ENCODE data around the gene FBXW11.
"Not testable (repeated sequence)": the region's sequence is repeated elsewhere in the genome, so short reads cannot be mapped to it uniquely, and the experiment has no call there.

The FBXW11 gene

DNA sequence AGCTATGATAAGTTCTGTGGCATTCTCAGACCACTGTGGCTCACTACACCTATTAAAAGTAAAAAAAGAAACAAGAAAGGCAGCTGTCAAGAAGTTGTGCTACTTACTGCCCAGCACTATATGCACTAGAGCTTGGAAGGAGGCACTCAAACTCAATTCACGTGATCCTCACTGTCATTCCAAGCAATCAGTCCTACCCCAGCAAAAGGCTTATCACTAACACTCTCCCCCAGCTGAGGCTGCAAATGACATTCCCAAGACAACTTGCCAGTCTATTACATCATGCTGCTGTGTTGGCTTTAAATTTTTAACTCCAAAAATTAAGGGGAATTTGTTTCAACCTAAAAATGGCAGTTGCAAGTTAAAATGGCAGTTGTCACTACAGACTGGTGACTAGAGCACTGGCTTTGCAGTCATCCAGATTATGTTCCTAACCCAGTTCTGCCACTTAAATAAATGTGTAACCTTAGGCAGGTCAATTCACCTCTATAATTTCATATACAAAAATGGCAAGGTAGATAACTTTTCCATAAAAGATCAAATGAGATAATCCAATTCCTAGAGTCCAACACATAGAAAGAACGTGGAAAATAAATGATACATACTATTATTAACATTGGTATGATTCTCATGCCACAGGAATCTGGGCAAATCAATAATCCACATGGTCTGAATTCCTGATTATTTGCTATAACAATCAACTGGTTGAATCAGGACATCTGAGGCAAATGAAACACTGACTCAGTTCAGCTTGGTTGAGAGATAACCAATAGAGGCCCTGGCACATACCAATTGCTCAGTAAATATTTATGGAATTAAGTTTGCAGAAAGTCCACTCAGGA is 52.4 kb downstream of the FBXW11 start:
- no peak for DNase-seq (ENCODE audit: low spot score)

DNA sequence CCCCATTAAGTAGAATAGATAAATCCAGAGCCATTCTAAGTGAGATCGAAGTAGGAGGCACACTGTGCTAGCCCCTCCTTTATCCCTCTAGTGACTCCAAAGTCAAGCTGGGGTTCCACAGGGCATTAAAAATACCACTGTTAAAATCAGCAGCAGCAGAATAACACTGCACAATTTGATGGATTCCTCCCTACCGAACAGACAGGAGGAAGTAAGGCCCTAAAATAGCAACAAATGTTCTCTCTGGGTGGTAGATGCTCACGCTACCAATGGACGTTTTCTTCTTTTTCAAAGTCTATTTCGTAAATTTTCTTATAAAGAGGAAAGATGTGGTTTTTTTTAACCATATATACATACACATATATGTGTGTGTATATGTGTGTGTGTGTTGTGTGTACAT is 54.4 kb downstream of the FBXW11 start:
- no peak for DNase-seq (ENCODE audit: low spot score)

DNA sequence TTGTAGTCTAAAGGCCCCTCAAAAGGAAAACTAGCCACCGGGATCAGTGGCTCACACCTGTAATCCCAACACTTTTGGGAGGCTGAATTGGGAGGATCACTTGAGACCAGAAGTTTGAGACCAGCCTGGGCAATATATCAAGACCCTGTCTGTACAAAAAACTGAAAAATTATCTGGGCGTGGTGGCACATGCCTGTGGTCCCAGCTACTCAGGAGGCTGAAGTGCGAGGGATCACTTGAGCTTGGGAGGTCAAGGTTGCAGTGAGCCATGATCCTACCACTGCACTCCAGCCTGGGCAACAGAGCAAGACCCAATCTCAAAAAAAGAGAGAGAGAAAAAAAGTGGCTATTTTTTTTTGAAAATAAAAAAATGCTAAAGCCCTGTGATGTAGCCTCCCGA is 55.2 kb downstream of the FBXW11 start:
- no peak for DNase-seq (ENCODE audit: low spot score)

DNA sequence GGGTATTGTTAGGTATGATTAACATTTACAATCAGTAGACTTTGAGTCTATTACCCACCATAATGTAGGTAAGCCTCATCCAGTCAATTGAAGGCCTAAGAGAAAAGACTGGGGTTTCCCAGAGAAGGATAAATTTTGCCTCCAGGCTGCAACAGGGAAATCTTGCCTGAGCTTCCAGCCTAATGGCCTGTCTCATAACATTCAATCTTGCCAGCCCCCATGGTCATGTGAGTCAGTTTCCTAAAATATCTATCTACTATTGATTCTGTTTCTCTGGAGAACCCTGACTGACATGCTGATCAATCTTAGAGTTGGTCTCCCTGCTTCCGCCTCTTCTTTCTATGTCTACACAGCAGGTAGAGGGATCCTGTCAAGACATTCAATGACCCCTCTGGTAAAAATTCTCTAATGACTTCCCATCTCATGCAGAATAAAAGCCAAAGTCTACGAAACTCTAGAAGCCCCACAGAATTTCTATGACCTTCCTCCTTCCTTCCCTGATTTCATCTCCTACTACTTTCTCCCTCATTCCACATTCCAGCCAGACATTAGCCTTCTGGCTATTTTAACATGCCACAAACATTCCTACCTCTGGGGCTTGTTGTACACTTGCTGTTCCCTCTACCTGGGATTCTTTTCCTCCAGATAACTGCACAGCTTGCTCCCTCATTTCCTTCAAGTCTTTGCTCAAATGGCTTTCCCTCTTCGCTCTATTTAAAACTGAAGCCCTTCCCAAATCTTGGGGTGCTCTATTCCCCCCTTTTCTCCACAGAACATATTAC is 60.2 kb downstream of the FBXW11 start:
- no peak for DNase-seq (ENCODE audit: low spot score)

DNA sequence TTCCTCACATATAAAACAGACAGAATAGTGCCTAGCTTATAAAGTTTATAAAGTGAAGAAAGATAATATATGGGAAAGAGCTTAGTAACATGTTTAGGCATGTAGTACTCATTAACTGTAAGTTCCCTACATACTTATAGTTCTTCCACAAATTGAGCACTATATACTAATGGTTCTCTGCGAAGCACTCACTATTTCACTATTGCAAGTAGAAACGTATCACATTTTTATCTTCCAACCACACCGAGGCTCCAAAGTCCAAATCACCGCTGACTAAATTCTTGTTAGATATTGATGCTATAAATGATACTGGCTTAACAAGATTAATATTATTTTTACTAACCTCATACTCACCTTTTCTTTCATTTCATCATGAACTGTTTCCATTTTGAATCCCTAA is 61.0 kb downstream of the FBXW11 start:
- no peak for DNase-seq (ENCODE audit: low spot score)

DNA sequence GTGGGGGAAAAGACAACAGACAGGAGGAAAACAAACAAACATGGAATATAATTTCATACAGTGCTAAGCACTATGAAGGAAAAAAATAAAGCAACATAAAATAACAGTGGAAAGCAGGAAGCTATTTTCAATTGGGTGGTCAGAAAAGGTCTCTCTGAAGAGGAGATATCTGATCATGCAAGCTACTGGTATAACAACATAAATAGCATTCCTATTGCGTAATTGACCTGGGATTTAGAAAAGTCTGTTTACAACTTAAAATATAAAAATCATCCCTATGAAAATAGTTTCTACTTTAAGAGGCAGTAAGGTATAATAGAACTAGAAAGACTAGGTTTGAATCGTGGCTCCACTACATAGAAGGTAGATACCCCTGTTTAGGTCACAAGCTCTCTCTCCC is 61.4 kb downstream of the FBXW11 start:
- no peak for DNase-seq (ENCODE audit: low spot score)

DNA sequence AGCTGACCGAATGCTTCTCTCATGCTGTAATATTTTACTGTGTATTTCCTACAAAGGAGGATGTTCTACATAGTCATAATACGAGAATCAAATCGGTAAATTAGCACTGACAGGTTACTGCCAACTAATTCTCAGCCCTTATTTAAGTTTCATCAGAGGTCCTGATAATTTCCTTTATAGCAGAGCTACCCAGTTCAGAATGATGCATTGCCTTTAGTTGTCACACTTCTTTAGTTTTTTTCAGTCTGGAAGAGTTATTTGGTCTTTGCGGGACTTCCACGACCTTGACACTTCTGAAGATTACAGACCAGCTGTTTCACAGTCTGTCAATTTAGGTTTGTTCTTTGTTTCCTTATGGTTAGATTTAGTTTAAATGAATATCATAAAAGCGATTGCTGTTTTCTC is 64.3 kb downstream of the FBXW11 start:
- not testable (repeated sequence) for DNase-seq (ENCODE audit: low spot score)

DNA sequence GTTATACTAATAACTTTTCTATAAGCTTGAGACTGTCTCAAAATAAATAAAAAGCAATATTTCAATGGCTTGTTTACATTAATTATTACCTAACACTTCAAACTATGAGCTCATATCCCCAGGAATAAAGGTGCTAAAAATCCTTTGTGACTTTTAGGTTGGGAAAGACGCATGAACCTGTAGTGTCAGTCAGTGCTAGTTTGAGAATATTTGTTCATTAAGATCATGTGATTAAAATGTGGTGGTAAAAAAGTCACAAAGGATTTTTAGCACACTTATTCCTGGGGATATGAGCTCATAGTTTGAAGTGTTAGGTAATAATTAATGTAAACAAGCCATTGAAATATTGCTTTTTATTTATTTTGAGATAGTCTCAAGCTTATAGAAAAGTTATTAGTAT is 64.8 kb downstream of the FBXW11 start:
- not testable (repeated sequence) for DNase-seq (ENCODE audit: low spot score)

DNA sequence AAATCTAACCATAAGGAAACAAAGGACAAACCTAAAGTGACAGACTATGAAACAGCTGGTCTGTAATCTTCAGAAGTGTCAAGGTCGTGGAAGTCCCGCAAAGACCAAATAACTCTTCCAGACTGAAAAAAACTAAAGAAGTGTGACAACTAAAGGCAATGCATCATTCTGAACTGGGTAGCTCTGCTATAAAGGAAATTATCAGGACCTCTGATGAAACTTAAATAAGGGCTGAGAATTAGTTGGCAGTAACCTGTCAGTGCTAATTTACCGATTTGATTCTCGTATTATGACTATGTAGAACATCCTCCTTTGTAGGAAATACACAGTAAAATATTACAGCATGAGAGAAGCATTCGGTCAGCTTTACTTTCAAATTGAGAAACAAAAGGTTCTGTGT is 65.2 kb downstream of the FBXW11 start:
- DNase-seq (ENCODE audit: low spot score): not testable (repeated sequence)

DNA sequence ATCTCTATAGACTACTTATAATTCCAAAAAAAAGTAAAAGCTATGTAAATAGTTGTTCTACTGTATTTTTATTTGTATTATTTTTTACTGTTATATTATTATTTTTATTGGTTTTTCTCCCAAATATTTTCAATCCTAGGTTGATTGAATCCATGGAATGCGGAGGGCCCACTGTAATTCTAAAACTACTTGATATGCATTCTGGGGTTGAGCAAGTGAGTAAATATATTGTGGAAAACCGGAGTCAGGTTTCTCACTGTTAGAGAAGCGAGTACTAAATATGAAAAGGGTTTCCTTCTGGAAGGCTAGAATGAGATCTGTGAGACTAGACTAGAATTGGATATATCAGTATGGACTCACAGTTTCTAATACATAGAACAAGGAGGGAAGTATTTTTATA is 66.5 kb downstream of the FBXW11 start:
- no peak for DNase-seq (ENCODE audit: low spot score)

DNA sequence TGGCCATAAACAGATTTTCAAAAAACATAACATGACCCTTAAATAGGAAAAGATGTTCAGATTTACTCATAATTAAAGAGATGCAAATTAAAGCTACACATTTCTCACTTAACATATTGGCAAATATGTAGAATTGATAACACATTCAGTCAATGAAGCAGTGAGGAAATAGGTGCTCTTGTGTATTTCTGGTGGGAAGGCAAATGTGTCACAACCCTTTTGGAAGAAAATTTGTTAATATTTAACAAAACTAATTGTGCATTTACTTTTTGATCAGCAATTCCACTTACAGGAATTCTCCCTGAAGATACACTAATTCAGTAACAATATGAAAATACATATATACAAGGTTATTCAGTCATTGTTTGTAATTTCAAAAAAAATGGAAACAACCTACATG is 68.1 kb downstream of the FBXW11 start:
- DNase-seq (ENCODE audit: low spot score): no peak

DNA sequence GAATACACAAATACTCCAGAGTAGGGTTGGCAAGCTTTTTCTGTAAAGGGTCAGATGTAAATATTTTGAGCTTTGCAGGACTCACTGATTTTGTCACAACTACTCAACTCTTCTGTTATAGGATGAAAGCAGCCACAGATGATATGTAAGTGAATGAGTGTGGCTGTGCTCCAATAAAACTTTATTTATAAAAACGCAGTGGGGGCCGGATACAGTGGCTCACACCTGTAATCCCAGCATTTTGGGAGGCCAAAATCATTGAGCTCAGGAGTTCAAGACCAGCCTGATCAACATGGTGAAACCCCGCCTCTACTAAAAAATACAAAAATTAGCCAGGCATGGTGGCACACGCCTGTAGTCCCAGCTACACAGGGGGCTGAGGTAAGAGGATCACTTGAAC is 69.1 kb downstream of the FBXW11 start:
- DNase-seq (ENCODE audit: low spot score): no peak

DNA sequence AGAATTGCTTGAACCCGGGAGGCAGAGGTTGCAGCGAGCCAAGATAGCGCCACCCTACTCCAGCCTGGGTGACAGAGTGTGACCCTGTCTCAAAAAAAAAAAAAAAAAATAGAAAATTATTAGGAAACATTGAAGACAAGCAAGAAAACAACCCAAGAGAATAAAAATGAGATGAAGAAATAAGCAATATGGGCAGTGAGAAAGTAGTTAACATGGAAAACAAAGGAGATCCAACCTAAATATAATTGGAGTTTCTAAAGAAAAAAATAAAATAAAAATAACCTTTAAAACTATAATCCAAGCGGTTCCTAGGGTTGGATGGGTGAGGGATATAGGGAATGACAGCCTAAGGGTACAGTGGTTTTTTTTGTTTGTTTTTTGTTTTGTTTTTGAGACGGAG is 71.9 kb downstream of the FBXW11 start:
- DNase-seq (ENCODE audit: low spot score): no peak

DNA sequence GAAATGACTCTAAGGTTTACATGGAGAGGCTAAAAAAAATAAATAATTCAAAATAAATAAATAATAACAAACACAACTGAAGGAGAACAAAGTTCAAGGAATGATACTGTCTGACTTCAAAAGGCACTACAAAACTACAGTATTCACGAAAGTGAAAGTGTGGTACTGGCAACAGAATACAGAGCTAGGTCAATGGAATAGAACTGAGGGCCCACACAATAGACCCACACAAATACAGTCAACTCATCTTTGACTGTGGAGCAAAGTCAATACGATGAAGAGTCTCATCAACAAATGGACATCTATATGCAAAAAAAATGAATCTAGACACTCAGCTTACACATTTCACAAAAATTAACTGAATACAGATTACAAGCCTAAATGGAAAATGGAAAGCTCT is 75.3 kb downstream of the FBXW11 start:
- DNase-seq (ENCODE audit: low spot score): no peak

DNA sequence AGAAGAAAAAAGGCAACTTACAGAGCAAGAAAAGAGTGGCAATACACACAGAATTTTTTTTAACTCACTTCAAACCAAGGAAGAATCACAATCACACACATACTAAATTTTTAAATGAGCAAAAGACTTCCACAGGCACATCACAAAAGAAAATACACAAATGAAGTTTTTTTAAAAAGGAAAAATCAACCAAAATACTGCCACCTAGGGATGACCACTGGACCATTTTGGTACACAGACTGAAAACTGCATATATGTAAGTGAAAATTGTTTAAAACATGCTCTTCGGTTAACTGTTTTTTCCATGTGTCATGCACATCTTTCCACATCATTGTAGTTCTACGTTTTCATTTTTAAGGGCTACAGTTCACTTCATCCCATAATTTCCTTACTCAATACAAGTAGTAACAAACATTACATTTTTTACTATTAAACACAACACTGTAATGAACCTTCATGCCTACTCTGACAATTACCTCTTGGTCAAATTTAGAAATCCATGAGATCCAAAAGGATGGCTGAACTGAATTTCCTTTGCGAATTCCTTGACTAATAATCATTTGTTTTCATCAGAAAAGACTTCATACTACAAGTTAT is 79.0 kb downstream of the FBXW11 start:
- no peak for DNase-seq (ENCODE audit: low spot score)

DNA sequence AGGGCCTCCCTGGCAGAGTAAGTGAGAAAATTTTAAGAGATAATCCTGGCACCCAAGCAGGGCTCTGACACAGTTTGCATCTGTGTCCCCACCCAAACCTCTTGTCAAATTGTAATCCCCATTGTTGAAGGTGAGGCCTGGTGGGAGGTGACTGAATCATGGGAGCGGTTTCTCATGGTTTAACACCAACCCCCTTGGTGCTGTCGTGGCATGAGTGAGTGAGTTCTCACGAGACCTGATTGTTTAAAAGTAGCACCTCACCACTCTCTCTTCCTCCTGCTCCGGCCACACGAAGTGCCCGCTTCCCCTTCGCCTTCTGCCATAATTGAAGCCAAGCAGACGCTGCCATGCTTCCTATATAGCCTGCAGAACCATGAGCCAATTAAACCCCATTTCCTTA is 80.1 kb downstream of the FBXW11 start:
- no peak for DNase-seq (ENCODE audit: low spot score)

DNA sequence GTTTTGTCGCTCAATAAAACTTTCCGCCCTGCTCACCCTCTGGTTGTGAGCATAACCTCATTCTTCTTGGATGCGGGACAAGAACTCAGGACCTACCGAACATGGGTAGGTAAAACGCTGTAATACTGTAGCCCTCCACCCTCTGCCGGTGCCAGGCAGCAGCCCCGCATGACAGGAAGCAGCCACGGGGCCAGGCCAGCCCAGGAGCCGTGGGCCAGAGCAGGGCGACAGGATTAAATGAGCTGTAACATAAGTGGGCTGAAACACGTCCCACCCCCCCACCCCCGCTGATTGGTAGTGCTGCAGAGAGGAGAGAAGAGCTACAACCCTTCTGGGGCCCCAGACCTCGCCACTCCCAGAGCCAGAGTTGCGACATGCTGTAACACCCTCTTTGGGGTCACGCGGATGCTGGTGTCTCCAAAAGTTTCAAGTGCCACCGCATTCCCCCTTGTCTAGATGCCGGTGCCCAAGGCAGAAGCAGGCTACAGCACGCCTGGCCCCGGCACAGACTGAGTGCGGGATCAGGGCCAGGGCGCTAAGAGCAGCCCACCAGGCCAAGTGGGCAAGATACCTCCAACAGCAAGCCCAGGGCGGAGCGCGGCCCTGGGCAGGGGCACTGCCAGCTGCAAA is 81.8 kb downstream of the FBXW11 start:
- no peak for DNase-seq (ENCODE audit: low spot score)

DNA sequence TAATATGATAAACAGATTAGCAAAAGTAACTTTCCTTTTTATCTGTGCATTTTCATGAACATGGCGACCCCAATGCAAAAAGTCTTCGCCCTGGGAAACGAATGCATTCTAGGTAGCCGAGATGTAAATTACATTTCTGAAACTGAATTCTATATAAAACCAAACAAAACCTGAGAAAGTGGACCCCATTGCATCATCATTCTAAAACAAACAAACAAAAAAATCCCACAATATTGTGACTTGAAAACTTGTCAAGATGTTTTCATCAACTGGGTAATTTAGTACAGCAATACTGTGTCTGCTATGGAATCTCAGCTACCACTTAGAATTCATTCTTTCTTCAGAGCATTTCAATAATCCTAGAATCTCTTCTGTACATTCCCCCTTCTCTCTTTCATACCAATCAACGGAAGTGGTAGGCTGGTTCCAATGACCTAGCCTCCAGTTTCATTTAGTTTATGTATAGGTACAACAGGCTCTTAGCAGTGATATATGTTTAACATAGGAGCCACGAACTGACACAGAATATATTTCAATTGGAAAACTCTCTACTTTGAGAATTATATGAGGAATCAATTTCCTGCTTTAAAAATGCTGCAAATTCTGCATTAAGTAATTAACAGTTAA is 85.6 kb downstream of the FBXW11 start:
- no peak for DNase-seq (ENCODE audit: low spot score)

DNA sequence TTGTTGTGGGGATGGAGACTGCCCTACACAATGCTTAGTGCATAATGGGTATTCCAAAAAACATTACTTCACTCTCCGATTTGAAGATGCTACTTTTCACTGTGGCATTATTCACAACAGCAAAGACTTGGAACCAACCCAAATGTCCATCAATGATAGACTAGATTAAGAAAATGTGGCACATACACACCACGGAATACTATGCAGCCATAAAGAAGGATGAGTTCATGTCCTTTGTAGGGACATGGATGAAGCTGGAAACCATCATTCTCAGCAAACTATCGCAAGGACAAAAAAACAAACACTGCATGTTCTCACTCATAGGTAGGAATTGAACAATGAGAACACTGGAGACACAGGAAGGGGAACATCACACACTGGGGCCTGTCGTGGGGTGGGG is 90.7 kb downstream of the FBXW11 start:
- not testable (repeated sequence) for DNase-seq (ENCODE audit: low spot score)

DNA sequence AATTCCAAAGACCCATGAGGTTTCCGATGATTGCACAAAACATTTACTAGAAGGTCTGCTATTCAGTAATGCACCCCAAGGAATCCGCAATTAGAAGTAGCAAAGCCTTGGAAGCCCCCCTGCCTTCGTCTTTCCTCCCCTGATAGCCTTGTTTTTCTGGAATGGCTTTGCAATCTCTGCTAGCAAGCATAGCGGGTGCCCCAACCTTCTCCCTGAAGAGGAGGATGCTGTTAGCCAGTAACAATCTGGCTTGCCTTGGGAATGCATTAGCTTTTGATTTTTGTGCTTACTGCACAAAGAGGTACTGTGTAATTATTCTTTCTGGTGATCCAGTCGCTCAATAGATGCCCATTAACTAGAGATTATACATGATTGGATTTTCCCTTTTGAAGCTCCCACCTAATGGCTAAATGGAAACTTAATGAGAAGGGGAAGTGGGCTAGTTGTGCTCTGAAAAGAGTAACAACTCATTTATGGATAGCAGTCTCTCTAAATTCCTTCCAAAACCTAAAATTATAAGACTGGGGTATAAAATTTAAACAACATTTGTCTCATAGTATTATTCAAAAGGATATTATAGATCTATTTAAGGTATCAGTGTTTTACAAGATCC is 91.6 kb downstream of the FBXW11 start:
- no peak for DNase-seq (ENCODE audit: low spot score)

DNA sequence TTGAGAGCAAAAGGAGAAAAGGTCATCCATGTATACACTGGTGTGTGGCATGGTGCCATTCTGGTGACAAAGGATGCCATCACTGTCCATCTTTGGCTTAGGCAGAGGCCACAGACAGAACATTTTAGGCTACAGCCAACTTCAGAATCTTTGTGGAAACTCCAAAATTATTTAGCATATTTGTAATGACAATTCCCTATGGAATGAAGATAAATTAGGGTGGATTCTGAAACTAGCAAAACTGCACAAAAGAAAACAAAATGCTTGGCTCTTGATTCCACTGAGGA is 92.5 kb downstream of the FBXW11 start:
- DNase-seq (ENCODE audit: low spot score): no peak

DNA sequence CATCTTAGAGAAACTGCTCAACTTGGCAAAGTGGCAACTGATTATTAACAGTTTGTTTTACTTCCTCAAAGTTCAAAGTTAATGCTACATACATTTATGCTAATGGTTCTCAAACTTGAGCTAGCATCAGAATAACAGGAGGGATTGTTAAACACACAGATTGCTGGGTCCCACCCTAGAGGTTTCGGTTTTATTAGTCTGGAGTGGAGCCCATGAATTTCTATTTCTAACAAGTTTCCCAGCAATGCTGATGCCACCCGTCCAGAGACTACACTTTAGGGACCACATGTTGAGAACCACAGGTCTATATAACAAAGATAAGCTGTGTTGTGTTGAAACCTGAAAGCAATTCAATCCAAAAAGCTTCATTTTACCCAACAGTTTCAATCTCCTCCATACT is 95.3 kb downstream of the FBXW11 start:
- no peak for DNase-seq (ENCODE audit: low spot score)
